GM12872 (cell line): ENCODE data around the gene CCR6.

Experiments
- CTCF ChIP-seq: IDR thresholded peaks from 3 replicates; pipeline ENCODE4 v1.5.1; 2011; ENCODE audit warnings: low read depth, mild to moderate bottlenecking, low read length, moderate library complexity; ENCODE audit not compliant: insufficient read depth

CCR6 gene

DNA sequence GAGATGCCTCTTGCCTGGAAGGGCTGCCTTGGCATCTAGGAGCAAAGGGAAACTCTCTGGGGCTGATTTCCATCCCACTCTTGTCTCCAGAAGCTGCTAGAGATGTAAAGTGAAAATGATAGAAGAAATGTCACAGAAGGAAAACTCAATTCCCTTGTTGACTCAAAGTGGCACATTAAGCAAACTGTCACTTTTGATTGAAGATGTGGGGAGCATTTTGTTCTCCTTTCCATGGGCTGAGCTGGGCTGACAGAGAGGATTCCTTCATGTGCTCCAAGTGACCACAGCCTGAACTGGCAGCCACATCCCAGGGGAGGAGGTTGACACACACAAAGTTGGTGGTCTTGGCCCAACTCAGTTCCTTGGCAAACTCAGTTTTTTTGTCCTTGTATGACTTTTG lies 25.1 kb downstream of the CCR6 start:
- TF ChIP-seq CTCF: no peak

DNA sequence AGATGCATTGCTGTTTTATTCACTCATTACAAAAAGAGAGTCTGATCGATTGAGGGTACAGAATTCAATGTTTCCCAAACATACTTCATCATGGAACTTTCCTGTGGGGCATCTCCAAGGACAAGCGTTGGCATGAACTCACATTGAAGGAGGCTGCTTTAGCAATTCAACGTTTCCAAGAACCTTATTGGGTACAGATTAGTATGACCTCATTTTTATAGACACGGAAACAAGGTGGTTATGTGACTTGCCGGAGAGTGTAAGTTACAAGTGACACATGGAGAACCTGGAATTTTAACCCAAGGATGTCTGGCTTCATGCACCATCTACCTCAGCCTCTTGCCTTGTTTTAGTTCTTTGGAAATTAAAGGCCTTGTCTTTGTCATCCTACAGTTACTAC lies 26.1 kb downstream of the CCR6 start:
- no peak for TF ChIP-seq CTCF

GRCh38 chr6:167150941-167151549 lies 28.1 kb downstream of the CCR6 start:
- TF ChIP-seq CTCF: no peak

DNA sequence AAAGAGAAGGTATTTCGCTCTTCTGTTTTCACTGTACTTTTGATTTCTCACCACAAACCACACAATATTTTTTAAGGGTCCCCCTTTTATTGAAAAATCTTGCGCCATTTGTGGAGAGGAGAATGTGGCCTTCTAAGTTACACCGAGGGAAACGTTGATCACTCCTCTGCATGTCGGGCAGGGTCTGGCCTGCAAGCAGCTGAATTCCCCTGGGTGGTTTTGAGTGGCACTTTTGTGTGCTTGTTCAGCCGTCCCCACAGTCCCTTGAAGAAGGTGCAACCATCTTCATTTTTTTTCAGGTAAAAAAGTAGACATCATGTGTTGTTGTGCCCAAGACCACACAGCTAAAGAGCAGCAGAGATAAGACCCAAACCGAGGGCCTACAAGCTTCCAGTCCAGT lies 28.8 kb downstream of the CCR6 start:
- no peak for TF ChIP-seq CTCF

DNA sequence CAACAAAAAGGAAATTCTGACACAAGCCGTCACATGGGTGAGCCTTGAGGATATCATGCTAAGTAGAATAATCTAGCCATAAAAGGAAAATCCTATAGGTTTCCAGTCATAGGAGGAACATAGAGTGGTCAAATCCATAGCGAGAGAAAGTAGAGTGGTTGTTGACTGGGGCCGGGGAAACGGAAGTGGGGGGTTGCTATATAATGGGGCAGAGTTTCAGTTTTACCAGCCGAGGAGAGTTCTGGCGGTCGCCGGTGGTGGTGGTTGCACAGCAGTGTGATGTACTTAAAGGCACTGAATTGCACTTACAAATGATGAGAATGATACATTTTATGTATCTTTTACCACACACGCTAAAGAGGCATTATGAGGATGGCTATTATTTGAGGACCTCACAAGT lies 30.0 kb downstream of the CCR6 start:
- no peak for TF ChIP-seq CTCF

GRCh38 chr6:167153521-167153959 lies 30.6 kb downstream of the CCR6 start:
- no peak for TF ChIP-seq CTCF

DNA sequence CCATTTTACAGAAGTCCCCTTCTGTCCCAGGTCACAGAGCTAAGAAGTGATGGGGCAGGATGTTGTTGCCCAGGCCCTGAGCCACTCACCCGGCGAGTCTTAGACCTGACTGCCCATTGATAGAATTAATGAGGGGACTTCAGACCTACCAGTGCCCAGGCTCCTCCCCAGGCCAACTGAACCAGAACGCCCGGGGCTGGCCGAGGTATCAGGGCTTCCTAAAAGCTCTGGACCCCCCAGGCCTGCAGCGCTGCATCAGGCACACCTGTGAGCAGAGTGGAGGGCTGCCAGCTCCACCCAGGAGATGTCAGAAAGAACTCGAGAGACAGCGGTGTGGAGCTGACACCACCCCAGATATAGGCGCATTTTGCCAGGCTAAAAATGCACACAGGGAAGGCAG lies 31.4 kb downstream of the CCR6 start:
- no peak for TF ChIP-seq CTCF
